WTC11 (cell line): ENCODE data around the gene PPP1R10. TPM values are rescaled to one million over a fixed set of nuclear protein-coding genes. Genes with fewer than 3 reads are reported as not detected.

Experiments used
- ATAC-seq: fragments of 200-7000 bp; cut with Tn5 transposase; 2 replicates; pipeline ENCODE4 v1.10.0; 2021; ENCODE audit warnings: mild to moderate bottlenecking, moderate library complexity
- CTCF ChIA-PET: fragments of 300-600 bp; sonication (Branson Sonifier 250); formaldehyde crosslinking; loops from one replicate; lab custom pipeline; 2021; ENCODE audit warnings: antibody characterized with exemption; lab: Charles Lee
- POLR2A ChIA-PET: fragments of 350-600 bp; sonication (Branson Sonifier 250); formaldehyde crosslinking; loops from one replicate; lab custom pipeline; 2021; ENCODE audit warnings: antibody characterized with exemption; lab: Charles Lee
- DNase-seq: peaks from one replicate; pipeline ENCODE4 v3.0.0; 2021; ENCODE audit warnings: low spot score
- H3K27ac Mint-ChIP-seq: 2 replicates; pipeline ENCODE4 v1.8.0; 2021; ENCODE audit warnings: mixed read lengths
- H3K27me3 Mint-ChIP-seq: 2 replicates; pipeline ENCODE4 v1.8.0; 2021; ENCODE audit warnings: low read depth, mild to moderate bottlenecking, moderate library complexity, mixed read lengths
- H3K36me3 Mint-ChIP-seq: 2 replicates; pipeline ENCODE4 v1.8.0; 2021; ENCODE audit warnings: mixed read lengths
- H3K4me1 Mint-ChIP-seq: 2 replicates; pipeline ENCODE4 v1.8.0; 2022; ENCODE audit warnings: mixed read lengths
- H3K4me3 Mint-ChIP-seq: 2 replicates; pipeline ENCODE4 v1.8.0; 2021; ENCODE audit warnings: mild to moderate bottlenecking, moderate library complexity, mixed read lengths
- H3K9me3 Mint-ChIP-seq: 2 replicates; pipeline ENCODE4 v1.8.0; 2021; ENCODE audit warnings: mixed read lengths
- EMX1 ChIP-seq: fragments of 250-450 bp; sonication (Bioruptor Pico); IDR thresholded peaks from 2 replicates; pipeline ENCODE4 v1.8.0; 2021; ENCODE audit warnings: mild to moderate bottlenecking
- HMGA2 ChIP-seq: fragments of 250-450 bp; sonication (Bioruptor Pico); IDR thresholded peaks from 2 replicates; pipeline ENCODE4 v1.4.0; 2021; ENCODE audit warnings: mild to moderate bottlenecking, moderate library complexity
- MXD4 ChIP-seq: fragments of 250-450 bp; sonication (Bioruptor Pico); IDR thresholded peaks from 2 replicates; pipeline ENCODE4 v1.8.0; 2021; ENCODE audit warnings: mild to moderate bottlenecking, moderate library complexity, borderline replicate concordance
- NR1H2 ChIP-seq: sonication (generic); formaldehyde crosslinking; IDR thresholded peaks from 2 replicates; pipeline ENCODE4 v1.9.0; 2021; ENCODE audit warnings: mild to moderate bottlenecking, moderate library complexity, missing genetic modification reagents
- NR2C2 ChIP-seq: sonication (generic); formaldehyde crosslinking; IDR thresholded peaks from 2 replicates; pipeline ENCODE4 v1.8.0; 2022; ENCODE audit warnings: mild to moderate bottlenecking, missing genetic modification reagents
- NR3C1 ChIP-seq: sonication (generic); formaldehyde crosslinking; conservative IDR thresholded peaks from 2 replicates; pipeline ENCODE4 v1.8.1; 2023; ENCODE audit warnings: low read depth, mild to moderate bottlenecking, missing genetic modification reagents
- RELA ChIP-seq: sonication (generic); formaldehyde crosslinking; IDR thresholded peaks from 2 replicates; pipeline ENCODE4 v1.8.1; 2022; ENCODE audit warnings: missing genetic modification reagents, mild to moderate bottlenecking, borderline replicate concordance
- SMAD3 ChIP-seq: sonication (generic); formaldehyde crosslinking; IDR thresholded peaks from 2 replicates; pipeline ENCODE4 v1.8.0; 2022; ENCODE audit warnings: missing genetic modification reagents, mild to moderate bottlenecking, borderline replicate concordance
- TCF7 ChIP-seq: sonication (generic); formaldehyde crosslinking; IDR thresholded peaks from 2 replicates; pipeline ENCODE4 v1.8.0; 2022; ENCODE audit warnings: mild to moderate bottlenecking, low read depth, missing genetic modification reagents, moderate library complexity
- ZNF232 ChIP-seq: sonication (generic); formaldehyde crosslinking; IDR thresholded peaks from 2 replicates; pipeline ENCODE4 v1.8.0; 2022; ENCODE audit warnings: mild to moderate bottlenecking, missing genetic modification reagents
- ZNF263 ChIP-seq: sonication (generic); formaldehyde crosslinking; IDR thresholded peaks from 2 replicates; pipeline ENCODE4 v1.8.1; 2022; ENCODE audit warnings: low read depth, mild to moderate bottlenecking, moderate library complexity, missing genetic modification reagents
- ZNF396 ChIP-seq: fragments of 250-450 bp; sonication (Bioruptor Pico); IDR thresholded peaks from 2 replicates; pipeline ENCODE4 v1.8.0; 2021; ENCODE audit warnings: mild to moderate bottlenecking, moderate library complexity, borderline replicate concordance
- total RNA-seq: library from RNA; stranded (reverse); gene quantifications from 3 replicates; pipeline ENCODE4 v1.2.3, GENCODE V29; 2021
- TF ChIP-seq, protein P1 (sequence below): sonication (generic); formaldehyde crosslinking; IDR thresholded peaks from 2 replicates; pipeline ENCODE4 v1.8.0; 2022; ENCODE audit warnings: mild to moderate bottlenecking, missing genetic modification reagents
- TF ChIP-seq, protein P2 (sequence below): sonication (generic); formaldehyde crosslinking; IDR thresholded peaks from 2 replicates; pipeline ENCODE4 v1.8.1; 2022; ENCODE audit warnings: low read depth, mild to moderate bottlenecking, moderate library complexity, missing genetic modification reagents, borderline replicate concordance
- TF ChIP-seq, protein P3 (sequence below): sonication (generic); formaldehyde crosslinking; conservative IDR thresholded peaks from 2 replicates; pipeline ENCODE4 v1.8.1; 2022; ENCODE audit warnings: mild to moderate bottlenecking, missing genetic modification reagents
- TF ChIP-seq, protein P4 (sequence below): sonication (generic); formaldehyde crosslinking; IDR thresholded peaks from 2 replicates; pipeline ENCODE4 v1.8.0; 2022; ENCODE audit warnings: mild to moderate bottlenecking, missing genetic modification reagents
- TF ChIP-seq, protein P5 (sequence below): sonication (generic); formaldehyde crosslinking; IDR thresholded peaks from 2 replicates; pipeline ENCODE4 v1.8.0; 2023; ENCODE audit warnings: missing genetic modification reagents
- TF ChIP-seq, protein P6 (sequence below): sonication (generic); formaldehyde crosslinking; IDR thresholded peaks from 2 replicates; pipeline ENCODE4 v1.8.1; 2023; ENCODE audit warnings: mild to moderate bottlenecking, missing genetic modification reagents, moderate library complexity
- TF ChIP-seq, protein P7 (sequence below): sonication (generic); formaldehyde crosslinking; IDR thresholded peaks from 2 replicates; pipeline ENCODE4 v1.8.1; 2022; ENCODE audit warnings: low read depth, missing genetic modification reagents, borderline replicate concordance
- TF ChIP-seq, protein P8 (sequence below): sonication (generic); formaldehyde crosslinking; IDR thresholded peaks from 2 replicates; pipeline ENCODE4 v1.8.1; 2022; ENCODE audit warnings: mild to moderate bottlenecking, missing genetic modification reagents, moderate library complexity, borderline replicate concordance
- TF ChIP-seq, protein P9 (sequence below): sonication (generic); formaldehyde crosslinking; IDR thresholded peaks from 2 replicates; pipeline ENCODE4 v1.8.1; 2023; ENCODE audit warnings: mild to moderate bottlenecking, missing genetic modification reagents
- TF ChIP-seq, protein P10 (sequence below): sonication (generic); formaldehyde crosslinking; conservative IDR thresholded peaks from 2 replicates; pipeline ENCODE4 v1.8.1; 2023; ENCODE audit warnings: mild to moderate bottlenecking, low read depth, missing genetic modification reagents, moderate library complexity

Gene PPP1R10
- total RNA-seq, 1 experiment from 2014 or later: 83.1 TPM

DNA sequence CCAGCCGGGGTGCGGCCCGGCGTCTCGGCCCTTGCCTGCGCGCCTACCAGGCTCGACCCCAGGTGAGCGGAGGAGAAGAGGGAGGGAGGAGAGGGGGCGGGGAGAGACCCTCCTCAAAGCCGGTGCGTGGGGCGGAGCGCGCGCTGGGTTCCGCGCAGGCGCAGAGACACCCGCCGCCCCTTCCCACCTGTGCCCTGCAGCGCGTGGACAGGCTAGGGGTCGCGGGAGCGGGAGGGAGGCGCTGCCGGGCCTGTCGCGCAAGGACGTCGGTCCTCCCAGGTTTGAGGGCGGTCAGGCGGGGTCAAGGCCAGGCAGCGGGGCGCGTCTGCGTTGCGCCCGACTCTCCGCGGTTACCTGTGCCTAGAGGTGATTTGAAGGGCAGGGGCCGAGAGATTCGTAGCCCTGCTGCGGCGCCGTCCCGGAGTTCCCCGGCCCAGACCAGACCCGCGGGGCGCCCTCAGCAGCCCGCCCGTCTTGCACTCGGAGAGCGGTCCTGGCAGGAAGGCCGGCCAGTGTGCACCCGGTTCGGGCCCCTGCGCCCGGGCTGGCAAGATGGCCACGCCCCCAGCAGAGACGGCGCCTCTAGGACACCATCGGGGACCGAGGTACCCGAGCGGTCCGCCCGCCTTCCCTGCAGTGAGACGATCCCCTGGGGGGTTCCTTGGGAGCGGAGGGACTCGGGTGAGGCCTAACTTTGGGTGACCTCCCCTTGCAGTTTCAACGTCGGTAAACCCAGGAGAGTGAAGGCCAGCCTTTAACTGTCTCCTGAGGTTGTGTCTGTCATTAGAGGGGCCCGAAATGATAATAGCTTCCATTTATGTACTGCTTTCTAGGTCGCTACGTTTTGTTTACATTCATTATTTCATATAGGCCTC is 30.4 kb upstream of the PPP1R10 start:
- Mint-ChIP-seq H3K4me1 (peaks cover 21% of the 10 kb centered on the region), H3K27ac (peak overlapping the region; percentile 74; the same call in 1 of the 2 replicates), H3K4me3 (peak overlapping the region; percentile 76), H3K9me3 (no peaks in the 10 kb centered on the region), H3K27me3 (no peaks in the 10 kb centered on the region), H3K36me3 (peaks cover 29% of the 10 kb centered on the region)
- ChIA-PET POLR2A (interaction anchor here (1.4 kb wide), 1 partner anchor 70 kb away, joined by 4 read pairs; the partner anchor contains the start of gene MDC1), CTCF (interaction anchor here (0.7 to 2.5 kb wide), 6 partner anchors 25 to 83 kb away, joined by 3 to 10 read pairs (median 6); partner anchors contain the start of genes DHX16 and MDC1)
- ATAC-seq: peak; percentile 90
- DNase-seq: peak; percentile 78
- TF ChIP-seq, protein P1, sequence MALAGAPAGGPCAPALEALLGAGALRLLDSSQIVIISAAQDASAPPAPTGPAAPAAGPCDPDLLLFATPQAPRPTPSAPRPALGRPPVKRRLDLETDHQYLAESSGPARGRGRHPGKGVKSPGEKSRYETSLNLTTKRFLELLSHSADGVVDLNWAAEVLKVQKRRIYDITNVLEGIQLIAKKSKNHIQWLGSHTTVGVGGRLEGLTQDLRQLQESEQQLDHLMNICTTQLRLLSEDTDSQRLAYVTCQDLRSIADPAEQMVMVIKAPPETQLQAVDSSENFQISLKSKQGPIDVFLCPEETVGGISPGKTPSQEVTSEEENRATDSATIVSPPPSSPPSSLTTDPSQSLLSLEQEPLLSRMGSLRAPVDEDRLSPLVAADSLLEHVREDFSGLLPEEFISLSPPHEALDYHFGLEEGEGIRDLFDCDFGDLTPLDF (CRISPR knock-in tag): 0 out of 2 replicates have a peak, but pooled peaks have one; percentile 26
- TF ChIP-seq, protein P2, sequence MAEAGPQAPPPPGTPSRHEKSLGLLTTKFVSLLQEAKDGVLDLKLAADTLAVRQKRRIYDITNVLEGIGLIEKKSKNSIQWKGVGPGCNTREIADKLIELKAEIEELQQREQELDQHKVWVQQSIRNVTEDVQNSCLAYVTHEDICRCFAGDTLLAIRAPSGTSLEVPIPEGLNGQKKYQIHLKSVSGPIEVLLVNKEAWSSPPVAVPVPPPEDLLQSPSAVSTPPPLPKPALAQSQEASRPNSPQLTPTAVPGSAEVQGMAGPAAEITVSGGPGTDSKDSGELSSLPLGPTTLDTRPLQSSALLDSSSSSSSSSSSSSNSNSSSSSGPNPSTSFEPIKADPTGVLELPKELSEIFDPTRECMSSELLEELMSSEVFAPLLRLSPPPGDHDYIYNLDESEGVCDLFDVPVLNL (CRISPR knock-in tag): 0 out of 2 replicates have a peak, but pooled peaks have one; percentile 20
- TF ChIP-seq, protein P3, sequence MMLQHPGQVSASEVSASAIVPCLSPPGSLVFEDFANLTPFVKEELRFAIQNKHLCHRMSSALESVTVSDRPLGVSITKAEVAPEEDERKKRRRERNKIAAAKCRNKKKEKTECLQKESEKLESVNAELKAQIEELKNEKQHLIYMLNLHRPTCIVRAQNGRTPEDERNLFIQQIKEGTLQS (CRISPR knock-in tag): no peak
- TF ChIP-seq, protein P4, sequence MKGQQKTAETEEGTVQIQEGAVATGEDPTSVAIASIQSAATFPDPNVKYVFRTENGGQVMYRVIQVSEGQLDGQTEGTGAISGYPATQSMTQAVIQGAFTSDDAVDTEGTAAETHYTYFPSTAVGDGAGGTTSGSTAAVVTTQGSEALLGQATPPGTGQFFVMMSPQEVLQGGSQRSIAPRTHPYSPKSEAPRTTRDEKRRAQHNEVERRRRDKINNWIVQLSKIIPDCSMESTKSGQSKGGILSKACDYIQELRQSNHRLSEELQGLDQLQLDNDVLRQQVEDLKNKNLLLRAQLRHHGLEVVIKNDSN (CRISPR knock-in tag): no peak
- TF ChIP-seq TCF7 (CRISPR knock-in tag) (0 out of 2 replicates have a peak, but pooled peaks have one; percentile 58), ZNF263 (CRISPR knock-in tag) (no peak), HMGA2 (CRISPR knock-in tag) (no peak), NR1H2 (CRISPR knock-in tag) (no peak), MXD4 (CRISPR knock-in tag) (no peak), ZNF396 (CRISPR knock-in tag) (no peak), EMX1 (CRISPR knock-in tag) (peak; percentile 10; the same call in 1 of the 2 replicates), SMAD3 (CRISPR knock-in tag) (no peak), RELA (peak; percentile 89), NR3C1 (CRISPR knock-in tag) (no peak), ZNF232 (CRISPR knock-in tag) (peak; percentile 96), NR2C2 (CRISPR knock-in tag) (0 out of 2 replicates have a peak, but pooled peaks have one; percentile 42)
- TF ChIP-seq, protein P5, sequence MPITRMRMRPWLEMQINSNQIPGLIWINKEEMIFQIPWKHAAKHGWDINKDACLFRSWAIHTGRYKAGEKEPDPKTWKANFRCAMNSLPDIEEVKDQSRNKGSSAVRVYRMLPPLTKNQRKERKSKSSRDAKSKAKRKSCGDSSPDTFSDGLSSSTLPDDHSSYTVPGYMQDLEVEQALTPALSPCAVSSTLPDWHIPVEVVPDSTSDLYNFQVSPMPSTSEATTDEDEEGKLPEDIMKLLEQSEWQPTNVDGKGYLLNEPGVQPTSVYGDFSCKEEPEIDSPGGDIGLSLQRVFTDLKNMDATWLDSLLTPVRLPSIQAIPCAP: peak; percentile 88; the same call in 1 of the 2 replicates
- TF ChIP-seq, protein P6, sequence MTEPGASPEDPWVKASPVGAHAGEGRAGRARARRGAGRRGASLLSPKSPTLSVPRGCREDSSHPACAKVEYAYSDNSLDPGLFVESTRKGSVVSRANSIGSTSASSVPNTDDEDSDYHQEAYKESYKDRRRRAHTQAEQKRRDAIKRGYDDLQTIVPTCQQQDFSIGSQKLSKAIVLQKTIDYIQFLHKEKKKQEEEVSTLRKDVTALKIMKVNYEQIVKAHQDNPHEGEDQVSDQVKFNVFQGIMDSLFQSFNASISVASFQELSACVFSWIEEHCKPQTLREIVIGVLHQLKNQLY: 0 out of 2 replicates have a peak, but pooled peaks have one; percentile 67
- TF ChIP-seq, protein P7, sequence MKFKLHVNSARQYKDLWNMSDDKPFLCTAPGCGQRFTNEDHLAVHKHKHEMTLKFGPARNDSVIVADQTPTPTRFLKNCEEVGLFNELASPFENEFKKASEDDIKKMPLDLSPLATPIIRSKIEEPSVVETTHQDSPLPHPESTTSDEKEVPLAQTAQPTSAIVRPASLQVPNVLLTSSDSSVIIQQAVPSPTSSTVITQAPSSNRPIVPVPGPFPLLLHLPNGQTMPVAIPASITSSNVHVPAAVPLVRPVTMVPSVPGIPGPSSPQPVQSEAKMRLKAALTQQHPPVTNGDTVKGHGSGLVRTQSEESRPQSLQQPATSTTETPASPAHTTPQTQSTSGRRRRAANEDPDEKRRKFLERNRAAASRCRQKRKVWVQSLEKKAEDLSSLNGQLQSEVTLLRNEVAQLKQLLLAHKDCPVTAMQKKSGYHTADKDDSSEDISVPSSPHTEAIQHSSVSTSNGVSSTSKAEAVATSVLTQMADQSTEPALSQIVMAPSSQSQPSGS (CRISPR knock-in tag): no peak
- TF ChIP-seq, protein P8, sequence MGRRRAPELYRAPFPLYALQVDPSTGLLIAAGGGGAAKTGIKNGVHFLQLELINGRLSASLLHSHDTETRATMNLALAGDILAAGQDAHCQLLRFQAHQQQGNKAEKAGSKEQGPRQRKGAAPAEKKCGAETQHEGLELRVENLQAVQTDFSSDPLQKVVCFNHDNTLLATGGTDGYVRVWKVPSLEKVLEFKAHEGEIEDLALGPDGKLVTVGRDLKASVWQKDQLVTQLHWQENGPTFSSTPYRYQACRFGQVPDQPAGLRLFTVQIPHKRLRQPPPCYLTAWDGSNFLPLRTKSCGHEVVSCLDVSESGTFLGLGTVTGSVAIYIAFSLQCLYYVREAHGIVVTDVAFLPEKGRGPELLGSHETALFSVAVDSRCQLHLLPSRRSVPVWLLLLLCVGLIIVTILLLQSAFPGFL (CRISPR knock-in tag): no peak
- TF ChIP-seq, protein P9, sequence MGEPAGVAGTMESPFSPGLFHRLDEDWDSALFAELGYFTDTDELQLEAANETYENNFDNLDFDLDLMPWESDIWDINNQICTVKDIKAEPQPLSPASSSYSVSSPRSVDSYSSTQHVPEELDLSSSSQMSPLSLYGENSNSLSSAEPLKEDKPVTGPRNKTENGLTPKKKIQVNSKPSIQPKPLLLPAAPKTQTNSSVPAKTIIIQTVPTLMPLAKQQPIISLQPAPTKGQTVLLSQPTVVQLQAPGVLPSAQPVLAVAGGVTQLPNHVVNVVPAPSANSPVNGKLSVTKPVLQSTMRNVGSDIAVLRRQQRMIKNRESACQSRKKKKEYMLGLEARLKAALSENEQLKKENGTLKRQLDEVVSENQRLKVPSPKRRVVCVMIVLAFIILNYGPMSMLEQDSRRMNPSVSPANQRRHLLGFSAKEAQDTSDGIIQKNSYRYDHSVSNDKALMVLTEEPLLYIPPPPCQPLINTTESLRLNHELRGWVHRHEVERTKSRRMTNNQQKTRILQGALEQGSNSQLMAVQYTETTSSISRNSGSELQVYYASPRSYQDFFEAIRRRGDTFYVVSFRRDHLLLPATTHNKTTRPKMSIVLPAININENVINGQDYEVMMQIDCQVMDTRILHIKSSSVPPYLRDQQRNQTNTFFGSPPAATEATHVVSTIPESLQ (CRISPR knock-in tag): no peak
- TF ChIP-seq, protein P10, sequence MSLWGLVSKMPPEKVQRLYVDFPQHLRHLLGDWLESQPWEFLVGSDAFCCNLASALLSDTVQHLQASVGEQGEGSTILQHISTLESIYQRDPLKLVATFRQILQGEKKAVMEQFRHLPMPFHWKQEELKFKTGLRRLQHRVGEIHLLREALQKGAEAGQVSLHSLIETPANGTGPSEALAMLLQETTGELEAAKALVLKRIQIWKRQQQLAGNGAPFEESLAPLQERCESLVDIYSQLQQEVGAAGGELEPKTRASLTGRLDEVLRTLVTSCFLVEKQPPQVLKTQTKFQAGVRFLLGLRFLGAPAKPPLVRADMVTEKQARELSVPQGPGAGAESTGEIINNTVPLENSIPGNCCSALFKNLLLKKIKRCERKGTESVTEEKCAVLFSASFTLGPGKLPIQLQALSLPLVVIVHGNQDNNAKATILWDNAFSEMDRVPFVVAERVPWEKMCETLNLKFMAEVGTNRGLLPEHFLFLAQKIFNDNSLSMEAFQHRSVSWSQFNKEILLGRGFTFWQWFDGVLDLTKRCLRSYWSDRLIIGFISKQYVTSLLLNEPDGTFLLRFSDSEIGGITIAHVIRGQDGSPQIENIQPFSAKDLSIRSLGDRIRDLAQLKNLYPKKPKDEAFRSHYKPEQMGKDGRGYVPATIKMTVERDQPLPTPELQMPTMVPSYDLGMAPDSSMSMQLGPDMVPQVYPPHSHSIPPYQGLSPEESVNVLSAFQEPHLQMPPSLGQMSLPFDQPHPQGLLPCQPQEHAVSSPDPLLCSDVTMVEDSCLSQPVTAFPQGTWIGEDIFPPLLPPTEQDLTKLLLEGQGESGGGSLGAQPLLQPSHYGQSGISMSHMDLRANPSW (CRISPR knock-in tag): no peak
